IPS DF 6.9 (cell line): ENCODE results near the gene TSR1.

Experiments
- DNase-seq: peaks from one replicate; pipeline ENCODE4 v3.0.0-alpha.2; 2013; ENCODE audit warnings: low read depth, low spot score
- H3K27ac ChIP-seq: one replicate; pipeline ENCODE4 v1.5.1; 2013; ENCODE audit warnings: low read length, control low read depth
- H3K27me3 ChIP-seq: 2 replicates; pipeline ENCODE4 v1.6.1; 2013; ENCODE audit warnings: mild to moderate bottlenecking, low read length; ENCODE audit not compliant: control insufficient read depth, insufficient read depth
- H3K36me3 ChIP-seq: 2 replicates; pipeline ENCODE4 v1.6.1; 2013; ENCODE audit warnings: low read length; ENCODE audit not compliant: control insufficient read depth, insufficient read depth
- H3K4me1 ChIP-seq: 2 replicates; pipeline ENCODE4 v1.6.1; 2013; ENCODE audit warnings: low read length; ENCODE audit not compliant: control insufficient read depth, insufficient read depth
- H3K4me3 ChIP-seq: 2 replicates; pipeline ENCODE4 v1.5.1; 2013; ENCODE audit warnings: mild to moderate bottlenecking, low read length
- H3K9me3 ChIP-seq: 2 replicates; pipeline ENCODE4 v1.6.1; 2013; ENCODE audit warnings: low read length, inconsistent platforms; ENCODE audit not compliant: control insufficient read depth, insufficient read depth
- WGBS: extraction: QIAGEN DNeasy Blood & Tissue Kit; methylation state at CpG from one replicate; pipeline ENCODE4 v1.1.7; 2013; ENCODE audit warnings: mixed read lengths, missing lambda C conversion rate; ENCODE audit not compliant: insufficient read length, insufficient coverage; 5-methylcytosine and 5-hydroxymethylcytosine counted together

Gene TSR1

DNA sequence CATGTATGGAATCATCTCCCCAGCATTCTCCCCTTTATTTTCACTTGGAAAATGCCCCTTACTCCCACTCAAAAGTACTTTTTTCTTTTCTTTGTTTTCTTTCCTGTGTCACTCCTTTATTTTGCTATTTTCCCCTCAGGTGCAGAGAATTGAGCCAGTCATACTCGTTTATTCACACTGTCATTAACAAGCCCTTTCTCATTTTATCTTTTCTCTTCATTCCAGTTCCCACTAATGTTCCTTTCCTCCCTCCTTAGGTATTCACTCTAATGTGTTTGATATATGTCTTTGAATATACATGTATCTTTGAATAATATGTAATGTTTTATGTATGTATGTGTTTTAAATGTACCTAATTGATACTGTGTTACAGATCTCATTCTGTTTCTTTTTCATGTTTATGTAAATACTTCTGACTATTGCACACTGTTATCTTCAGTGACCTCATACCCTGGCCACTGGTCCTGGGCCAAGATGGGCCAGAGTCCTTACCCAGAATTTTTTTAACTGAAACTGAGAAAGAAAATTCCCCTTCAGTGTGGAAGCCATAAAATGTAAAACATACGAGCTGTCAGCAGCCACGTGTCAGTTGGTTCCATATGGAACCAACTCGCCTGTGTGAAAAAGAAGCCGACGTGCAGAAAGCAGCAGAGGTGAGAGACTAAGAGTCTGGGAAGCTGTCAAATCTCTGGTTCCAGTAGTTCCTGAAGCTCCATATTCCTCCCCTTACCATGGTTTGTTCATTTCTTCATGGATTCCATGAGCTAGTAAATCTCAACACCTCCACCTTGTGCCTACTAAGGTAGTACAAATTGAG is 26.7 kb downstream of the TSR1 start:
- Histone ChIP-seq H3K27me3 (no peaks in the 10 kb centered on the region), H3K27ac (no peak overlapping the region), H3K9me3 (no peaks in the 10 kb centered on the region), H3K4me3 (no peak overlapping the region), H3K36me3 (no peaks in the 10 kb centered on the region), H3K4me1 (no peaks in the 10 kb centered on the region)
- DNase-seq: no peak
- WGBS: no CpG with 5 or more reads among the region's 6 CpGs

DNA sequence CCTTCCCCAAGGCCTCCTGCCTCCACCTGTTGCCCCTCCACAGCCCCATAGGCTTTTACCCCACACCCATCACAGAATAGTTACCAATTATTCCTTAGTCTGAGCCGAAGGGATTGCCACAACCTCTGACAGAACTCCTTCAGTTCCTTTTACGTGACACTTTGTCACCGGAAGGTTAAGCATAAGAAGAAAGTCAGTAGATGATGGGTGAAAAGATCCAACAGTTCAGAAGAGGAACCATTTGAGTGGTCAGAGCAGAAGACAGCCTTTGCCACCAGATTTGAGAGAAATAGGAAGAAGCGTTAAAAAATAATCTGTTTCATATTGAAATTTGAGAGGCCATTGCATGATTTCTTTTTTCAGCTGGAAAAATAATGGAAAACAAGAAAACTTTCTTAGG is 31.3 kb downstream of the TSR1 start:
- no peak for DNase-seq
- no CpG with 5 or more reads among the region's 4 CpGs for WGBS
- Histone ChIP-seq H3K4me1 (no peaks in the 10 kb centered on the region), H3K27ac (no peak overlapping the region), H3K27me3 (no peaks in the 10 kb centered on the region), H3K4me3 (no peak overlapping the region), H3K36me3 (no peaks in the 10 kb centered on the region), H3K9me3 (no peaks in the 10 kb centered on the region)

DNA sequence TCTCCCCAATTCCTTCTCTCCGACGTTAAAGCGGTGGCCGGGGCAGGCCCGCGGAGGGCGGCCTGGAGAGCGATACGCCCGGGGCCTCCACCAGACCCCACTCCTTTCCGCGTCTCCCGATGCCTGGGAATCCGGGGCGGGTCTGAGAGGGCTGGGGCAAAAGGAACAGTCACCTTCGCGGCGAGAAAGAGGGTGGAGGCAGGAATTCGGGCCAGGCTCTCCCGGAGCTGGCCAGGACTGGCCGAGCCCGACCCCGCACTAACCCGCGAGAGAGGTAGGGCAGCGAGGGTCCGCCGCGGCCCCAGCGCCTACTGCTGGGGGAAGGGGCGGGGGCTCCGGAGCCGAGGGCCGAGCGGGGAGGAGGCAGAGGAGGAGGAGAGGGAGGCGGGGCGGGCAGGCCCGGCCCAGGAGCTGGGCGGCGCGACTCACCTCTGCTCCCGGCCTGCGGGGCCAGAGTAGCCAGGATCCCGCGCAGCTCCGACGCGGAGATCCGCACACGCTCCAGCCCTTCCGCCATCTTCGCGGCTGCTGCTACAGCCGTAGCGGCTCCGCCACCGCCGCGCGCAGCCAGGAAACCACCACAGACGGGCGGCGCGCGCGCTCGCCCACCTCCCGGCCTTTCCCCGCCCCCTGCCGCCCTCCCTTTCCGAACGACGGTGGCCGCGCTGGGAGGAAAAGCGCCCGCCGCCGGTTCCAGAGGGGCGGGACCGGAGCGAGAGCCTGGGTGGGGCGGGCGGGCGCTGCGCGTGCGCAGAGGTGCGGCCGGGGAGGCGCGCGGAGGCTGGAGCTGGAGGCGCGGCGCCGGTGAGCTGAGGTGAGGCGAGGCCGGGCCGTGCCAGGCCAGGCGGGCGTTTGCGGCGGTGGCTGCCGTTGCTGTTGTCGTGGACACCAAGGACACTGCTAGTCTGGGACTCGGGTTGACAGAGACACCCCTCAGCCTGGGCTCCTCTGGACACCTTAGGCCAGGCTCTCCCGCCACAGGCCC is 32.8 kb downstream of the TSR1 start, which contains the start of the genes SMG6 and SRR:
SMG6 (minus strand) TSS at position 582 of the 985 bp plus-strand sequence; CDS start at position 517, 65 bp downstream.
SRR (plus strand) TSS at position 747 of the 985 bp plus-strand sequence. CDS start 11,611 bp downstream, outside the sequence.
- no peaks in the 10 kb centered on the region for H3K4me1 ChIP-seq
- no peaks in the 10 kb centered on the region for H3K27me3 ChIP-seq
- WGBS: no CpG with 5 or more reads among the region's 108 CpGs
- peaks cover 6% of the 10 kb centered on the region for H3K36me3 ChIP-seq
- H3K9me3 ChIP-seq: no peaks in the 10 kb centered on the region
- no peak within 1 kb of the TSS for H3K27ac ChIP-seq
- DNase-seq: peak; percentile 47
- H3K4me3 ChIP-seq: peak within 1 kb of the TSS; percentile 86

DNA sequence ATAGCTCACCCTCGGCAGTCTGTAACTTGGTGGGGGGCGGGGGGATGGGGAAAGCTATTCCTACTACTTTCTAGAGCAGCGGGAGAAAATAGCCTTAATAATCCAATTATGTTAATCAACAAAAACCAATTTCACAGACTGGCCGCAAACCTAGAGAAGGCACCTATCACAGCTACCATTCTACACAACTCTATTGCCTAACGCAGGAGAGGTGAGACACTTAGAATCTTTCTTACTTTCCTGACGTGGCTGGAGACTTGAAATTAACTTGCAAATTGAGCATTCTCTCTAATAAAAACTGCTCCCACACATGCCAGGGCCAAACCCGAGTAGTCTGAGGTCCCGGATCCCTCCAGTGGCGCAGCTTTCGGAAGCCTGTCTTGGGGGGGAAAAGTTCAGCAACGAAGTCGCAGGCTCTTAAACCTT is 33.5 kb downstream of the TSR1 start:
- WGBS: no CpG with 5 or more reads among the region's 12 CpGs
- H3K27ac ChIP-seq: no peak overlapping the region
- no peak for DNase-seq
- H3K4me3 ChIP-seq: peak overlapping the region; percentile 86
- H3K36me3 ChIP-seq: peaks cover 6% of the 10 kb centered on the region
- H3K9me3 ChIP-seq: no peaks in the 10 kb centered on the region
- no peaks in the 10 kb centered on the region for H3K4me1 ChIP-seq
- H3K27me3 ChIP-seq: no peaks in the 10 kb centered on the region

DNA sequence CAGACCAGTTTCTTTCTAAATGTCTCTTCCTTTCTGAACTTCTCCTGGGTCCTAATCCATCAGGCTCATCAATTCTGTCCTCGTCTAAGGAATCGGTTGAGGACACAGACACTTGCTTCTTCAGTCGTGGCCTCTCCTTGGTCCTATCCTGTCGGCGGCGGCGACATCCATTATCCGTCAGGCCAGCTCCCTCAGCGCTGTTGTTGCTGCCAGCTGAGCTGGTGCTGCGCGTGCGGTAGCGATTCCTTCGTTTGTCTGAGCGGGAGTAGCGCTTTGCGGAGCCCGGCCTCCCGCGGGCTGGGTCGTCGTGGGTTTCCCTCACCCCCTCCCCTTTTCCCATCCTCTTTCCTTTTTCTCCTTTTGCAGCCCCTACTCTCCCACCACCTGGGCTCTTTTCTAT is 36.5 kb downstream of the TSR1 start:
- no peaks in the 10 kb centered on the region for H3K4me1 ChIP-seq
- H3K36me3 ChIP-seq: peaks cover 6% of the 10 kb centered on the region
- no peak overlapping the region for H3K27ac ChIP-seq
- no CpG with 5 or more reads among the region's 22 CpGs for WGBS
- H3K9me3 ChIP-seq: no peaks in the 10 kb centered on the region
- H3K4me3 ChIP-seq: no peak overlapping the region
- DNase-seq: no peak
- no peaks in the 10 kb centered on the region for H3K27me3 ChIP-seq

DNA sequence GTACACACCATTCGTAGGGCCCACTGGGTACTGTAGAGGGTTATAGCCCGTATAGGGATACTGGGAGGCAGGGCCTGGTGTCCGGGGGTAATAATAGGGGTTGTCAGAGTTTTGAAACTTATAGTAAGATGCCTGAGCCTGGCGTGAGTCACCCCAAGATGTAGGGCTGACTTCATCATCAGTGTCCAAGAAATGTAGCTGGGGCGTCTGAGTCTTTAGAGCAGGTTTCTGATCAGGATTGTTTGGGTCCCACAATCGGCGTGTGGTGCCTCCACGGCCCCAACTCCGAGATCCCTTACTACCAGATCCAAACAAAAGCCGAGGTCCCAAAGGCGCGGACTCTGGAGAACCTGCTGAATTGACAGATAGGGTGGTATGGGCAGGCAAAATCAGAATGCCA is 37.1 kb downstream of the TSR1 start:
- no peaks in the 10 kb centered on the region for H3K27me3 ChIP-seq
- peaks cover 6% of the 10 kb centered on the region for H3K36me3 ChIP-seq
- H3K9me3 ChIP-seq: no peaks in the 10 kb centered on the region
- H3K27ac ChIP-seq: no peak overlapping the region
- H3K4me3 ChIP-seq: no peak overlapping the region
- WGBS: no CpG with 5 or more reads among the region's 12 CpGs
- no peaks in the 10 kb centered on the region for H3K4me1 ChIP-seq
- DNase-seq: no peak

DNA sequence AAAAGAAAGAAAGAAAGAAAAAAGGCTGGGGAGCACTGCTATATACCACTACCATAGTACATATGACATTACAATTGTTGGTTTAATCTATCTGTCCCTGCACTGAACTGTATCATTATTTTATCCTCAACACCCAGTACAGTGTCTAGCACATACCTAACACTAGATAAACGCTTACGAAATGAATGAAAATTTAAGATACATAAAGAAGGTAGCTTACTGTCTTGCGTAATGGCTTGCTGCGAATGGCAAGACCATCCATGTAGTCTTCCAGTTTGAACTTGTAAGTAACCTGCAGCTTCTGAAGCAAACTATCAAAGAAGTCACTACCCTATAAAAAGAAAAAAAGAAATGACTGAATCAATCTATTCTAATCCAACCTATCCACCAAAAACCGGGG is 39.2 kb downstream of the TSR1 start:
- H3K36me3 ChIP-seq: peaks cover 6% of the 10 kb centered on the region
- no peak overlapping the region for H3K4me3 ChIP-seq
- no peaks in the 10 kb centered on the region for H3K9me3 ChIP-seq
- no peak overlapping the region for H3K27ac ChIP-seq
- no peaks in the 10 kb centered on the region for H3K4me1 ChIP-seq
- no CpG with 5 or more reads among the region's 5 CpGs for WGBS
- no peak for DNase-seq
- H3K27me3 ChIP-seq: no peaks in the 10 kb centered on the region

DNA sequence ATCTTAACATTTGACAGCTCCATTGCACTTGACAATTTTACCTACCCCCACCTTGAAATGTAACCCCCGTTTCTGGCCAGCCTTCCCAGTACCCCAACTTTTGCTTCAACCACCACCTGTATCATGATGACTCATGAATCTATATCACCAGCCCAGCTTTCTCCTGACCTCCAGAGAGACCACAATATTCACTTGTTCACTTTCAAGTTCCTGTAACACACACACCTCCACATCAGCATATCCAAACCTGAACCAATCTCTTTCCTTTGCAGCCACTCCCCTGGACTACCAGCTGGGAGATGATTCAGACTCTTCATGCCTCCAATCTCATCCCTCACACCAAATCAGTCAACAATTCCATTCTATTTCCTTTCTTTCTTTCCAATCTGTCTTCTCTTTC is 40.7 kb downstream of the TSR1 start:
- Histone ChIP-seq H3K4me3 (no peak overlapping the region), H3K36me3 (peaks cover 9% of the 10 kb centered on the region), H3K4me1 (no peaks in the 10 kb centered on the region), H3K27me3 (no peaks in the 10 kb centered on the region), H3K27ac (no peak overlapping the region), H3K9me3 (no peaks in the 10 kb centered on the region)
- WGBS: no CpG with 5 or more reads among the region's 1 CpG
- no peak for DNase-seq

DNA sequence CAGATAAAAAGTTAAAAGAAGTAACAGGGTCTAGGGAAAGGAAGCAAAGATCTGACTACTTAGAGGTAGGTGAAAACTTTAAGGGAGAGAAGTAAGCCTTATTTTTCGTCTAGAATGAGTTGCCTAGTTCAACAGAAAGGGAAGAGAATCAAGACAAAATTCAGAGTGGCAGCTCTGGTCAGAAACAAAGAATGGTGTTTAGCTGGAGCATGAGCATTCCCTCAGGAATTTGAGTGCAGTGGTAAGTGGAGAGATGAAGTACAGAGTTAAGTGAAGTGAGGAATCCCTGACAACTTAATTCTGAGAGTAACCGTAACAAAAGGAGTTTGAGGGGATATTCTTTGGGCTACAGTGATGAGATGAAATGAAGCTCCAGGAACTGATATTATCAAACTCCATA is 44.2 kb downstream of the TSR1 start:
- H3K4me1 ChIP-seq: no peaks in the 10 kb centered on the region
- no peak overlapping the region for H3K27ac ChIP-seq
- no peaks in the 10 kb centered on the region for H3K27me3 ChIP-seq
- peaks cover 3% of the 10 kb centered on the region; the same call in 1 of the 2 replicates for H3K36me3 ChIP-seq
- H3K4me3 ChIP-seq: no peak overlapping the region
- H3K9me3 ChIP-seq: no peaks in the 10 kb centered on the region
- no peak for DNase-seq
- no CpG with 5 or more reads among the region's 2 CpGs for WGBS

DNA sequence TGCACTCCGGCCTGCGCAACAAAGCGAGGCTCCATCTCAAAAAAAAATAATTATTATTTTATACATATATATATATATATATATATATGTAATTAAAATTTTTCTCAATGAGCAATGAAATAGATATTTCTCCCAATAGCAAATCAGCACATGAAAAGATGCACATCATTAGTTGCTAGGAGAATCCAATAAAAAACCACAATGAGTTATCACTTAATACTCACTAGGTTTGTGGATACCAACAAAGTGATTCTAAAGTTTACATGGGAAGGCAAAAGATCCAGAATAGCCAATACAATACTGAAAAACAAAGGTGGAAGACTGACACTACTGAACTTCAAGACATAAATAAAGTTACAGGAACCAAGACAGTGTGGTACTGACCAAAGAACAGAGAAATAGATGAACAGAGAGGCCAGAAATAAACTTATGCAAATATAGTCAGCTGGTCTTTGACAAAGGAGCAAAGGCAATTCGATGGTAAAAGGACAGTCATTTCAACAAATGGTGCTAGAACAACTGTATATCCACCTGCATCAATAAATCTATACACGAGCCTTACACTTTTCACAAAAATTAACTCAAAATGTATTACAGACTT is 46.3 kb downstream of the TSR1 start:
- Histone ChIP-seq H3K4me1 (no peaks in the 10 kb centered on the region), H3K9me3 (no peaks in the 10 kb centered on the region), H3K27ac (no peak overlapping the region), H3K36me3 (peaks cover 3% of the 10 kb centered on the region; the same call in 1 of the 2 replicates), H3K27me3 (no peaks in the 10 kb centered on the region), H3K4me3 (no peak overlapping the region)
- DNase-seq: no peak
- WGBS: no CpG with 5 or more reads among the region's 5 CpGs
